ENCODE data around the gene ULBP3. TPM values are rescaled to one million over a fixed set of nuclear protein-coding genes. Genes with fewer than 3 reads are reported as not detected.

The ULBP3 gene
- total RNA-seq, 1 experiment from 2014 or later, result 18.4 TPM

DNA sequence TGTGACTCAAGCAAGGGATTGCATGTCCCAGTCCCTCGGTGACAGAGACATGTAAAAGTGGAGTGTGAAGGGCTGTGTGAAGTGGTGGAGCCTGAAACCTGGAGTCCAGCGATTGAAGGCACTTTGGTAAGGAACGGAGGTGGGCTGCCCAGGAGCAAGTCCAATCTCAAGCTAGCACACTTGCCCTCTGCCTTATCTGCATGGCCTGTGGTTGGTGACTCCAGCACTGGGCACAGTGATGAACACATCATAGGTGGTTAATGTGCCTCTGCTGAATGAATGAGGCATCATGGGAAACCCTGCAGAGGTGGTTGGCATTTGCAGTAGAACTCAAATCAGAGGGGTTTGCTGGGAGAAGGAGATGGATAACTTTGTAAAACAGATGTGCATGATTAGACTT is 14.9 kb upstream of the ULBP3 start (continued):
- TF ChIP-seq ZFX (IDR thresholded peaks at IDR 0.05), result no peak
- TF ChIP-seq, protein P1, sequence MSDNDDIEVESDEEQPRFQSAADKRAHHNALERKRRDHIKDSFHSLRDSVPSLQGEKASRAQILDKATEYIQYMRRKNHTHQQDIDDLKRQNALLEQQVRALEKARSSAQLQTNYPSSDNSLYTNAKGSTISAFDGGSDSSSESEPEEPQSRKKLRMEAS (IDR thresholded peaks at IDR 0.05), result no peak
- TF ChIP-seq EGR1 (IDR thresholded peaks at IDR 0.05; ENCODE audit: low read depth), result no peak
- TF ChIP-seq SIN3A (IDR thresholded peaks at IDR 0.05; ENCODE audit: low read depth), result no peak
- no peak for TF ChIP-seq EZH2 (IDR thresholded peaks at IDR 0.05)

GRCh38 chr6:150081702-150082101 is 12.8 kb upstream of the ULBP3 start:
- no peaks in the 10 kb centered on the region for H3K9me2 ChIP-seq (ENCODE audit: insufficient read depth)
- no peaks in the 10 kb centered on the region for H3K79me2 ChIP-seq (ENCODE audit: insufficient read depth, low read length)
- H3K4me3 ChIP-seq (replicated peaks in 1 of 2; ENCODE audit: low read depth in 1 of 2, low read length in 2 of 2), result no peak overlapping the region
- H3K27me3 ChIP-seq (ENCODE audit: insufficient read depth, low read length), result no peaks in the 10 kb centered on the region
- intact Hi-C loops (cut with micrococcal nuclease), result no loop called here
- peak overlapping the region; percentile 80 for H2AFZ ChIP-seq (ENCODE audit: low read depth, low read length, poor library complexity, severe bottlenecking)
- no peak overlapping the region for H3K4me2 ChIP-seq (ENCODE audit: low read length)
- H4K20me1 ChIP-seq (ENCODE audit: insufficient read depth), result no peaks in the 10 kb centered on the region
- no peak overlapping the region for H3K27ac ChIP-seq (ENCODE audit: low read depth, low read length)
- RAD21 ChIA-PET (ENCODE audit: low non-redundant PET in 1 of 2, low total read pairs in 2 of 2, uncharacterized antibody in 2 of 2, unreplicated experiment in 2 of 2), result interaction anchor here (0.6 to 3.1 kb wide), 4 partner anchors 11 to 314 kb away, joined by 3 to 13 read pairs (median 4); no protein-coding TSS in a partner anchor
- H3K9me3 ChIP-seq (ENCODE audit: control insufficient read depth in 1 of 2, insufficient read depth in 1 of 2, low read depth in 1 of 2, low read length in 2 of 2), result no peaks in the 10 kb centered on the region
- TF ChIP-seq, protein P2, sequence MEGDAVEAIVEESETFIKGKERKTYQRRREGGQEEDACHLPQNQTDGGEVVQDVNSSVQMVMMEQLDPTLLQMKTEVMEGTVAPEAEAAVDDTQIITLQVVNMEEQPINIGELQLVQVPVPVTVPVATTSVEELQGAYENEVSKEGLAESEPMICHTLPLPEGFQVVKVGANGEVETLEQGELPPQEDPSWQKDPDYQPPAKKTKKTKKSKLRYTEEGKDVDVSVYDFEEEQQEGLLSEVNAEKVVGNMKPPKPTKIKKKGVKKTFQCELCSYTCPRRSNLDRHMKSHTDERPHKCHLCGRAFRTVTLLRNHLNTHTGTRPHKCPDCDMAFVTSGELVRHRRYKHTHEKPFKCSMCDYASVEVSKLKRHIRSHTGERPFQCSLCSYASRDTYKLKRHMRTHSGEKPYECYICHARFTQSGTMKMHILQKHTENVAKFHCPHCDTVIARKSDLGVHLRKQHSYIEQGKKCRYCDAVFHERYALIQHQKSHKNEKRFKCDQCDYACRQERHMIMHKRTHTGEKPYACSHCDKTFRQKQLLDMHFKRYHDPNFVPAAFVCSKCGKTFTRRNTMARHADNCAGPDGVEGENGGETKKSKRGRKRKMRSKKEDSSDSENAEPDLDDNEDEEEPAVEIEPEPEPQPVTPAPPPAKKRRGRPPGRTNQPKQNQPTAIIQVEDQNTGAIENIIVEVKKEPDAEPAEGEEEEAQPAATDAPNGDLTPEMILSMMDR (IDR thresholded peaks at IDR 0.05 in 2 of 3, conservative IDR thresholded peaks at IDR 0.05 in 1 of 3; ENCODE audit: borderline replicate concordance in 1 of 3, insufficient read depth in 1 of 3, low read depth in 2 of 3, low read length in 2 of 3), result 0 out of 6 replicates have a peak, but pooled peaks of 1 of the 3 experiments have one; percentile 10
- TF ChIP-seq, protein P3, sequence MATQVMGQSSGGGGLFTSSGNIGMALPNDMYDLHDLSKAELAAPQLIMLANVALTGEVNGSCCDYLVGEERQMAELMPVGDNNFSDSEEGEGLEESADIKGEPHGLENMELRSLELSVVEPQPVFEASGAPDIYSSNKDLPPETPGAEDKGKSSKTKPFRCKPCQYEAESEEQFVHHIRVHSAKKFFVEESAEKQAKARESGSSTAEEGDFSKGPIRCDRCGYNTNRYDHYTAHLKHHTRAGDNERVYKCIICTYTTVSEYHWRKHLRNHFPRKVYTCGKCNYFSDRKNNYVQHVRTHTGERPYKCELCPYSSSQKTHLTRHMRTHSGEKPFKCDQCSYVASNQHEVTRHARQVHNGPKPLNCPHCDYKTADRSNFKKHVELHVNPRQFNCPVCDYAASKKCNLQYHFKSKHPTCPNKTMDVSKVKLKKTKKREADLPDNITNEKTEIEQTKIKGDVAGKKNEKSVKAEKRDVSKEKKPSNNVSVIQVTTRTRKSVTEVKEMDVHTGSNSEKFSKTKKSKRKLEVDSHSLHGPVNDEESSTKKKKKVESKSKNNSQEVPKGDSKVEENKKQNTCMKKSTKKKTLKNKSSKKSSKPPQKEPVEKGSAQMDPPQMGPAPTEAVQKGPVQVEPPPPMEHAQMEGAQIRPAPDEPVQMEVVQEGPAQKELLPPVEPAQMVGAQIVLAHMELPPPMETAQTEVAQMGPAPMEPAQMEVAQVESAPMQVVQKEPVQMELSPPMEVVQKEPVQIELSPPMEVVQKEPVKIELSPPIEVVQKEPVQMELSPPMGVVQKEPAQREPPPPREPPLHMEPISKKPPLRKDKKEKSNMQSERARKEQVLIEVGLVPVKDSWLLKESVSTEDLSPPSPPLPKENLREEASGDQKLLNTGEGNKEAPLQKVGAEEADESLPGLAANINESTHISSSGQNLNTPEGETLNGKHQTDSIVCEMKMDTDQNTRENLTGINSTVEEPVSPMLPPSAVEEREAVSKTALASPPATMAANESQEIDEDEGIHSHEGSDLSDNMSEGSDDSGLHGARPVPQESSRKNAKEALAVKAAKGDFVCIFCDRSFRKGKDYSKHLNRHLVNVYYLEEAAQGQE (IDR thresholded peaks at IDR 0.05; ENCODE audit: low read depth), result no peak
- TF ChIP-seq EZH2phosphoT487 (IDR thresholded peaks at IDR 0.05; ENCODE audit: borderline replicate concordance), result no peak
- TF ChIP-seq ATF3 (IDR thresholded peaks at IDR 0.05), result no peak
- TF ChIP-seq ZNF274 (IDR thresholded peaks at IDR 0.05; ENCODE audit: low read depth, low read length), result no peak
- TF ChIP-seq EZH2 (IDR thresholded peaks at IDR 0.05), result no peak
- no peak for TF ChIP-seq ELF1 (IDR thresholded peaks at IDR 0.05; ENCODE audit: borderline replicate concordance, low read depth)
- BruUV-seq (replicated peaks), result no TSS peak
- CTCF ChIA-PET, result interaction anchor here (0.5 to 4.4 kb wide), 13 partner anchors 10 to 734 kb away, joined by 3 to 55 read pairs (median 7); no protein-coding TSS in a partner anchor
- H3K9ac ChIP-seq (ENCODE audit: low read length), result no peak overlapping the region
- no peak for ATAC-seq
- peaks cover 0 to 6% of the 10 kb centered on the region in 2 experiments; a peak in 2 of 4 replicates for H3K4me1 ChIP-seq (ENCODE audit: control insufficient read depth in 1 of 2, insufficient read depth in 2 of 2, low read length in 2 of 2)
- POLR2A ChIA-PET, result interaction anchor here (1.9 kb wide), 1 partner anchor 255 kb away, joined by 5 read pairs; no protein-coding TSS in a partner anchor
- no peaks in the 10 kb centered on the region for H3K36me3 ChIP-seq (ENCODE audit: control insufficient read depth in 1 of 2, insufficient read depth in 2 of 2, low read length in 2 of 2)
- DNase-seq (ENCODE audit: low read depth, low spot score), result no peak

Data from HCT116 (cell line).